ENCODE results near the gene COA8.

COA8 gene

DNA sequence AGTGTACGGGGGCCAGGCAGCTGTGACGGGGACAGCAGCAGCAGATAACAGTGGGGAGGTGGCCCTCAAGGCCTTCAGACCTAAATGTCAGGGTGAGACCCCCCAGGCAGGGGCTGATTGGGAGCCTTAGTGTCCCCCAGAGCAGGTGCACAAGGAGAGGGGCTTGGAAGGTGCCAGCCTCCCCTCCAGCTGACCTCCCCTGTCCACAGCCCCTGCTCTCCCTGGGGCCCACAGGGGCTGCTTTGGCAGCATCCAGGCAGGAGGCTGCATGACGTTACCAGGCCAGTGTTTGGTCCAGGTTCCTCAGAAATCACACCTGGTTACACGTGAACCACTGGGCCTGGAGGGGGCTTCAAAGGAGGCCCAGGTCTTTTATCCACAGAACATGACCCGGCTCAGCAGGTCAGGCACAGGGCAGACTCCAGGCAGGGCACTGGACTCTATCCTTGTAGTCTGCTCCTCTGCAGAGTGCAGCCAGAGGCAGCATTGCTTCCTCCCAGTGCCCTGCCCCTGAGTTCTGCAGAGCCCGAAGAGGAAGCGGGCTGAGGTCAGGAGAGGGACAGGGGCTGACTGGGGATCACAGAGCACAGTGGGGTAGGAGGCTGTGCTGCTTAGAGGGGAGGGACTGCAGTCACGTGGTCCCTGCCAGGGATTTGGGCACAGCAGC, 36.4 kb upstream of the COA8 start:
- peak; percentile 32 to 47 for DNase-seq

- DNase-seq, result no peak
These were observed 35.9 kb upstream of the COA8 start for GRCh38 chr14:103526914-103527248.

DNA sequence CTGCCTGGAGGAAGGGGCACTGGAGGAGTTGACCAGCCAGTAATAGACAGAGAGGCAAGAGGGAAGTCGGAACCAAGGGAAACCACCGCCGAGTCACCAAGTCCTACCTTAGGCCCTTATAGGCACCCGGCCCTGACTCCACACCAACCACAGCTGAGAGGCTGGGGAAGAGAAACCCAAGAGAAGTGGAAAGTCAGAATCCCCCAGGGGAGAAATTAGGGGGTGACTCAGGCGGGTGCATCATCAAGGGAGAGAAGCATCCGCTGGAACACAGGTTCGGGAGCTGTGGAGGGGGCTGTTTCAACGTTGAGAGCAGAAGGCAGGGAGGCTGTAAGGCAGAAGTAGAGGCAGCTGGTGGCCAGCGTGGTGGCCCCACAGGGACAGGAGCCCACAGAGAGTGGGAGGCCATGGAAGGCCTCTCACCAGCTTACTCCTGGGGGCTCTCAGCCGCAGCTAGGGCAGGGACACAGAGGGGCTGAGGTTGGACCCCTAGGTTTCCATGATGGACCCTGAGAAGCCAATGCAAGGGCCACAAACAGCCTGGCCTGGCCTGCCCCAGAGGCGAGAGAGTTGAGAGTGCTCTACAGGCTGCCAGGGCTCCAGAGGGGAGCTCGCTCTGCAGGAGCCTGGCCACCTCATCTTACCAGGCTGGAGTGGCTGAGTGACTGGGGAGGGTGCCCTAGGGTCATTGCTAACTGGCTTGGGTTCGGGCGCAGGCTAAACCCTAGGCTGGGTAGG, 35.2 kb upstream of the COA8 start:
- DNase-seq, result peak; percentile 70 to 83

- no peak for DNase-seq
These were observed 34.6 kb upstream of the COA8 start for GRCh38 chr14:103528146-103528586.

DNA sequence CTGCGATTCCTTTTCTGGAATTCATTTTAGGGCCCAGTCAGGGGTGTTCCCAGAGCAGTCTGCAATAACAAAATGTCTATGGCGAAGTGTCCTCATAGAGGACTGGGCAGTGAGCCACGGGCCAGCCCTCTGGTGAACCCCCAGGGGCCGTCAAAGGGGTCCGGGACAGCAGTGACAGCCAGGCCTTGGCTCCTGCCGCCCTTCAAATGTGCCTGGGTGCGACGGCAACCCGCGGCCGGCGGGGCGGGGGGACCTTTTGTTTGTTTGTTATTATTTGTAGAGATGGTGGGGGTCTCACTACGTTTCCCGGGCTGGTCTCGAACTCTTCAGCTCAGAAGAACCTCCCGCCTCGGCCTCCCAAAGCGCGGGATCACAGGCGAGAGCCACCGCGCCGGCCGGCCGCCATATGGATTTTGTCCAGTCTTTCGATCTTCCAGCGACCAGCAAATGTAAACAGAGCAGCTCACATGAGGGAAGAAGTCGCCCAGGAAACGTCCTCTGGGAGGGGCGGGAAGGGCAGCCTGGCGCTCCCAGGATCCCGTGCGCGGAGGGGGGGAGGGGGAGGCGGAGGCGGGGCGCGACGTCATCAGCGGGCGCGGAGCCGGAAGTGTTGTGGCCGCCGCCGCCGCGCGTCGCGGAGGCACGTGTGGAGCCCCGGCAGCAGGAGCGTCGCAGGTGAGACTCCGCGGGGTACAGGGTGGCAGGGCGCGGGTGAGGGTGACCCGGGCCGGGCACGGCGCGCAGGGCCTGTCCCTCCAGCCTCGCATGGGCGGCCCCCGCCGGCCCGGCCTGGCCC, 34.0 kb upstream of the COA8 start, which contains the start of gene TRMT61A:
TSS of gene TRMT61A (plus strand) at position 610 of the 796 bp plus-strand sequence. CDS start 783 bp downstream, outside the sequence.
- DNase-seq, result peak; percentile 79 to 83

DNA sequence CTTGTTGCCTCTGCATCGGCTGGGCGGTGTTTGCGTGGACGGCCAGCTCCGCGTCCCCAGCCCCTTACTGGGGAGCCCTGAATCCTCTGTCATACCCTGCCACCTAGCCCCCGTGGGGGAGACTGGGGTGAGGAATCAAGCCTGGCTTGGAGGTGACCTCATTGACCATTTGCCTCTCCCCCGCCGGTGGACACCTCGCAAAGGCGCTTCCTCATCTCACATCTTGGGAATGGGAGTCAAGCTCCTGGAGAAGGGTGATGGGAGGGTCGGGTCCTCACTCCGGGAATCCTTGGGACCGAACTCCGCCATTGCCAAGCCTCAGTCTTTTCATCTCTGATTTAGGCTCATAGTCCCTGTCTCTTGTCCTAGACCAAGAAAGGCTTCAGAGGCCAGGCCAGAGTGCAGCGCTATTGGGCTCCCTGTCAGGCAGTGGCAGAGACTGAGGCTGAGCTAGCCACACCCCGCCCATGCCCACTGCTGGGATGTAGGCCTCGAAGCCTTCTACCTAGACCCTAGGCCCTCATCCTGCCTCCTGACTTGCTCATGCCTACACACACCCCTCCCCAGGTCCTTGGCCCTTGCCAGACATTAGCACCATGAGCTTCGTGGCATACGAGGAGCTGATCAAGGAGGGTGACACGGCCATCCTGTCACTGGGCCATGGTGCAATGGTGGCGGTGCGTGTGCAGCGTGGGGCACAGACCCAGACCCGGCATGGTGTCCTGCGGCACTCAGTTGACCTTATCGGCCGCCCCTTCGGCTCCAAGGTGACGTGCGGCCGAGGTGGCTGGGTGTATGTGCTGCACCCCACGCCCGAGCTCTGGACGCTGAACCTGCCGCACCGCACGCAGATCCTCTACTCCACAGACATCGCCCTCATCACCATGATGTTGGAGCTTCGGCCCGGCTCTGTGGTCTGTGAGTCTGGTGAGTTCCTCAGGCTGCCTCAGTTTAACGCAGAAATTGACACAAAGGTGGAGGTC, 33.1 kb upstream of the COA8 start:
- DNase-seq, result no peak

- DNase-seq, result no peak
These were observed 32.4 kb upstream of the COA8 start for GRCh38 chr14:103530390-103530789.

DNA sequence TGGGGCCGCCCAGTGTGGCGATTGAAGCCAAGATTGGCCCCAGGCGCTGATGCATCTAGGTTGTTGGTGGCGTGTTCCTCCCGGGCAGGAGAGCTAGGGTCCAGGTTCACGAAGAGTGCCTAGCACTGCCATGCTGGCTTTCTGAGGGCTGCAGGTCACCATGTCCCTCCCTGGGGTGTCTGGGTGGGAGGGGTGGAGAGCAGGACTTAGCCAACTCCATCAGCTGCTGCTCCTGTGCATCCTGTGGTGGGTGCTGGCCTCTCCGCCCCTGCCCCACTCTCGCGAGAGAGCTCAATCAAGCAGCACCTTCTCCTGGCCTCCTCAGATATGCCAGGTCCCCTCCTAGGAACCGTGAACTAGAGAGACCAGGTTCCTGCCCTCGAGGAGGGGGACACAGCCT, 31.9 kb upstream of the COA8 start:
- DNase-seq, result no peak

DNA sequence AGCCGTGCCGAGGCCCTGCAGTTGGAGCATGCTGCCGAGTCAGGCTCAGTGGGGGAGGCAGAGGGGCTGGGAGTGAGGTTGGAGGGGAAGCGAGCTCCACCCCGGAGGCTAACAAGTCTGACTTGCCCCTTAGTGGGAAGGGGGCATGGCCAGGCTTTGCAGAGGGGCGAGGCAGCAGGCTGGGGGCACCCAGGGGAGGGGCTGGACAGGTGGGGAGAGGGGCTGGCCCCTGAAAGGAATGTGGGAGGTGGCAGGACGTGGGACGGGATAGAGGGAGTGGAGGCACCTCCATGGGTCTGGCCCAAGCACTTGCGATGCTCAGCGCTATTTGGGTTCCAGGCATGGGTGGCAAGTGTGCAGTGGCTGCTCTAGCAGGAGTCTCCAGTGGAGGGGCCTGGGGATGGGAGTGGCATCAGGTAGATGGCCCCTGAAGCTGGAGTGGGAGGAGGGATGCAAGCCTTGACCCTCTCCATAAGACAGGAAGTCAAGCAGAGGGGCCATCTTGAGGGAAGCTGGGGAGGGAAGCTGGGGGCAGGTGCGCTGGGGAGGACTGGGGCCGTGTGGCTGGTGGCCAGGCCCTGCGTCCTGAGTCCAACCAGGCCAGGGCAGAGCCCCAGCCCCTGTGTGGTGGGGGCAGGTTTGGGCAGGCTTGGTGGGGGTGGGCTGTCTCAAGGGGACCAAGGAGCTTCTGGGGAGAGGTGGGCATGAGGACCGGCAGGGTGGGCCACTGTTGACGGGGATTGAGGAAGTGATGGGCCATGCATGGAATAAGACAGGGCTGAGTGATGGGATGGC, 31.1 kb upstream of the COA8 start:
- no peak for DNase-seq

DNA sequence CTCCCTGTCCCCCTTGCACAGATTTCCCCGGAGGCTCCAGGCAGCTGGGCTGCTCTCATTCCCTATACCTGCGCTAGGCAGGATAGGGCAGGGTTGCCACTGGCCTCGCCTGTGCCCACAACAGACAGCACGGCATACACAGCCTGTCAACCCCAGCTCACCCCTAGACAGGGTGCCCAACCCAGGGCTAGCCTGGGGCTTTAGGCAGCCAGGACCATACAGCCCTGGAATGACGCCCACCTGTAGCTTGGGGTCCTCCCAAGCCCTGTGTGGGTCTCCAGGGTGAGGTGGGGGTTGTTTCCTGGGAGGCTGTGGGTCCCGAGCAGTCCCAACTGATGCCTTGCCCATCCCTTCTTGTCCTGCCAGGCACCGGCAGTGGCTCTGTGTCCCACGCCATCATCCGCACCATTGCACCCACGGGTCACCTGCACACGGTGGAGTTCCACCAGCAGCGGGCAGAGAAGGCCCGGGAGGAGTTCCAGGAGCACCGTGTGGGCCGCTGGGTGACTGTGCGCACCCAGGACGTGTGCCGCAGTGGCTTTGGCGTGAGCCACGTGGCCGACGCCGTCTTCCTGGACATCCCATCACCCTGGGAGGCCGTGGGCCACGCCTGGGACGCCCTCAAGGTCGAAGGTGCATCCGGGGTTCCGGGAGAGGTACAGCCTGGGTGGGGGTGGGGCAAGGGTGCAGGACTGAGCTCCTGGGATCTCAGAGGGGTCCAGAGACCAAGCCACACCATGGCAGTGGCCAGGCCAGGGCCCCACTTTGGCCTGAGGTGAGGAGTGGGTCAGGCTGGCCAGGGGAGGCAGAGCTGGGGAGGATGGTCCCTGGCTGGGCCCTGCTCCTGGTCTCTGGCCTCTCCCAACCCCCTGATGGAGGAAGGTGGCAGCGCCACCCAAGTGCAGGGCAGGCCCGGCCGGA, 30.3 kb upstream of the COA8 start:
- no peak for DNase-seq

GRCh38 chr14:103533137-103533998, 29.4 kb upstream of the COA8 start:
- peak; percentile 56 to 64 for DNase-seq

DNA sequence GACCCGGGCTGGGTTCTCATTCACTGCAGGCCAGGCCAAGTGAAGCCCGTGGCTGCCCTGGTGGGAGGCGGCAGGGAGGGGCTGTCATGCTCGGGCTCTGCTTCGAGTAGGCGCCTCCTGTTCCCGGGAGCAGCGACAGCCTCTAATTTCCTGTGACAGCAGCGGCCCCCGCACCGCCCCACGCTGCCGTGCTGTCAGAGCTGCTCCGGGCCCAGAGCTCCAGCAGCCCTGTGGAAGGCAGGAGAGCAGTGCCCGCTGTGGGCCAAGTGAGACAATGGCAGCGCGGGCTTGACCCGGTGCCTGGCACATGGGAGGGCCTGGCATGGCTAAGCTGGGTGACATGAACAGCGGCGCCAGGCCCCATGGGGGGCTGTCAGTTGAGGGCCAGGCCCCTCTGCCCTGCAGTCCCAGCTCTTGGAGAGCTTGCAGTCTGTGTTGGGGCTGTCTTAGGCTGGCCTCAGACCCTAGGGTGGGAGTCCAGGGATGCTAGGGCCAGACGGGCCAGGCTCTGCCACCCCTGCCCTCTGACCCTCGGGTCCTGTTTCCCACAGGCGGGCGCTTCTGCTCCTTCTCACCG, 28.7 kb upstream of the COA8 start:
- DNase-seq, result no peak

- no peak for DNase-seq
These were observed 28.1 kb upstream of the COA8 start for GRCh38 chr14:103534576-103535061.

GRCh38 chr14:103535081-103535890, 27.5 kb upstream of the COA8 start:
- DNase-seq, result no peak

GRCh38 chr14:103535891-103536565, 26.7 kb upstream of the COA8 start:
- DNase-seq, result no peak

- no peak for DNase-seq
These were observed 26.1 kb upstream of the COA8 start for GRCh38 chr14:103536693-103537092.
